ENCODE results near the gene SFMBT1. TPM values are rescaled to one million over a fixed set of nuclear protein-coding genes. Genes with fewer than 3 reads are reported as not detected.

Gene SFMBT1
- total and polyA plus RNA-seq, 2 donors (not counting 1 experiment from before 2014, with no cell fraction given) = 3.7 to 5.6 TPM

GRCh38 chr3:52879090-52879489 is 166.8 kb downstream of the SFMBT1 start:
- TF ChIP-seq CTCF (conservative IDR thresholded peaks at IDR 0.05 in 1 of 2, IDR thresholded peaks at IDR 0.05 in 1 of 2; ENCODE audit: low read depth in 1 of 2, low read length in 2 of 2) (no peak), EZH2 (IDR thresholded peaks at IDR 0.05; ENCODE audit: low read length, missing control alignments) (no peak)
- Histone ChIP-seq H3K27ac (ENCODE audit: insufficient read depth, low read length) (no peak overlapping the region), H3K79me2 (ENCODE audit: control insufficient read depth, insufficient read depth, low read length) (no peaks in the 10 kb centered on the region), H2AFZ (ENCODE audit: low read length) (no peak overlapping the region), H3K36me3 (ENCODE audit: control insufficient read depth, insufficient read depth, low read length) (peaks cover 3% of the 10 kb centered on the region), H3K9ac (ENCODE audit: insufficient read depth, low read length) (no peak overlapping the region), H3K4me1 (ENCODE audit: control insufficient read depth, extremely low read depth, insufficient read depth, low read length) (no peaks in the 10 kb centered on the region), H3K4me3 (replicated peaks in 1 of 4; ENCODE audit: control extremely low read depth in 1 of 4, insufficient read depth in 1 of 4, low read depth in 3 of 4, low read length in 4 of 4) (no peak overlapping the region), H3K27me3 (ENCODE audit: control insufficient read depth, insufficient read depth, low read length) (no peaks in the 10 kb centered on the region), H3K4me2 (ENCODE audit: extremely low read depth, insufficient read depth, low read length) (no peak overlapping the region), H3K9me3 (ENCODE audit: control insufficient read depth, insufficient read depth, low read depth, low read length) (no peaks in the 10 kb centered on the region), H4K20me1 (ENCODE audit: control insufficient read depth, extremely low read depth, insufficient read depth, low read length) (no peaks in the 10 kb centered on the region)
- no peak for DNase-seq (ENCODE audit: low read depth in 2 of 2)

- Histone ChIP-seq H3K9me3 (ENCODE audit: control insufficient read depth, insufficient read depth, low read depth, low read length) (no peaks in the 10 kb centered on the region), H4K20me1 (ENCODE audit: control insufficient read depth, extremely low read depth, insufficient read depth, low read length) (no peaks in the 10 kb centered on the region), H3K36me3 (ENCODE audit: control insufficient read depth, insufficient read depth, low read length) (peaks cover 3% of the 10 kb centered on the region), H2AFZ (ENCODE audit: low read length) (no peak overlapping the region), H3K9ac (ENCODE audit: insufficient read depth, low read length) (no peak overlapping the region), H3K4me3 (replicated peaks in 1 of 4; ENCODE audit: control extremely low read depth in 1 of 4, insufficient read depth in 1 of 4, low read depth in 3 of 4, low read length in 4 of 4) (no peak overlapping the region), H3K4me1 (ENCODE audit: control insufficient read depth, extremely low read depth, insufficient read depth, low read length) (no peaks in the 10 kb centered on the region), H3K4me2 (ENCODE audit: extremely low read depth, insufficient read depth, low read length) (no peak overlapping the region), H3K27me3 (ENCODE audit: control insufficient read depth, insufficient read depth, low read length) (no peaks in the 10 kb centered on the region), H3K79me2 (ENCODE audit: control insufficient read depth, insufficient read depth, low read length) (no peaks in the 10 kb centered on the region), H3K27ac (ENCODE audit: insufficient read depth, low read length) (no peak overlapping the region)
- TF ChIP-seq CTCF (conservative IDR thresholded peaks at IDR 0.05 in 1 of 2, IDR thresholded peaks at IDR 0.05 in 1 of 2; ENCODE audit: low read depth in 1 of 2, low read length in 2 of 2) = no peak
- no peak for TF ChIP-seq EZH2 (IDR thresholded peaks at IDR 0.05; ENCODE audit: low read length, missing control alignments)
- DNase-seq (ENCODE audit: low read depth in 2 of 2) = no peak
These were observed 168.8 kb downstream of the SFMBT1 start for GRCh38 chr3:52877085-52877484.

- no peaks in the 10 kb centered on the region for H3K79me2 ChIP-seq (ENCODE audit: control insufficient read depth, insufficient read depth, low read length)
- no peak overlapping the region for H3K9ac ChIP-seq (ENCODE audit: insufficient read depth, low read length)
- H3K27ac ChIP-seq (ENCODE audit: insufficient read depth, low read length) = no peak overlapping the region
- peaks cover 2% of the 10 kb centered on the region for H3K36me3 ChIP-seq (ENCODE audit: control insufficient read depth, insufficient read depth, low read length)
- no peaks in the 10 kb centered on the region for H3K4me1 ChIP-seq (ENCODE audit: control insufficient read depth, extremely low read depth, insufficient read depth, low read length)
- H3K27me3 ChIP-seq (ENCODE audit: control insufficient read depth, insufficient read depth, low read length) = no peaks in the 10 kb centered on the region
- TF ChIP-seq EZH2 (IDR thresholded peaks at IDR 0.05; ENCODE audit: low read length, missing control alignments) = no peak
- no peak for TF ChIP-seq CTCF (conservative IDR thresholded peaks at IDR 0.05 in 1 of 2, IDR thresholded peaks at IDR 0.05 in 1 of 2; ENCODE audit: low read depth in 1 of 2, low read length in 2 of 2)
- no peaks in the 10 kb centered on the region for H4K20me1 ChIP-seq (ENCODE audit: control insufficient read depth, extremely low read depth, insufficient read depth, low read length)
- H3K9me3 ChIP-seq (ENCODE audit: control insufficient read depth, insufficient read depth, low read depth, low read length) = no peaks in the 10 kb centered on the region
- DNase-seq (ENCODE audit: low read depth in 2 of 2) = no peak
- no peak overlapping the region for H3K4me3 ChIP-seq (replicated peaks in 1 of 4; ENCODE audit: control extremely low read depth in 1 of 4, insufficient read depth in 1 of 4, low read depth in 3 of 4, low read length in 4 of 4)
- H2AFZ ChIP-seq (ENCODE audit: low read length) = no peak overlapping the region
- no peak overlapping the region for H3K4me2 ChIP-seq (ENCODE audit: extremely low read depth, insufficient read depth, low read length)
These were observed 170.8 kb downstream of the SFMBT1 start for GRCh38 chr3:52874864-52875587.
